Raji (cell line): ENCODE data around the gene JAKMIP2.

Experiments used
- POLR2A ChIP-seq: IDR thresholded peaks from 2 replicates; pipeline ENCODE4 v1.6.1; 2011; ENCODE audit warnings: low read depth, low read length, control low read depth; ENCODE audit not compliant: insufficient read depth

Gene JAKMIP2

GRCh38 chr5:147539053-147539452 is 243.5 kb downstream of the JAKMIP2 start:
- no peak for TF ChIP-seq POLR2A

DNA sequence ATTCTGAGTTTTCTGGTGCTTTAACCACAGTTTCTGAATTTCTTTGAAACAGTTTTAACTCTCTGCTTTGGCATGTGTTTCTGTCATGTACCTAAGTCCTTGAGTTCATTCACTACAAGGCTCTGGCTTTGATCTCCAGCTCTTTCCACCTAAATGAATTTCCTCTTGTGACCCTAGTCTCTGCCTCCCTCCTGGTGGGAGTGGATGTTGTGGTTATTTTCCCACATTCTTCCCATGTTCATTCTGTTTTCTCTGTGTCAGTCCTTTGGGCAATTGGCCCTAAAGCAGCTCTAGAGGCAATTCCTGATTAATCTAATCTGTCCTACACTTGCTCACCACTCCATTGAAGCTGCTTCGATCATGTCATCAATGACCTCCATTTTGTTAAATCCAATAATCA is 244.3 kb downstream of the JAKMIP2 start:
- TF ChIP-seq POLR2A: no peak
